GM12878 (cell line): ENCODE data around the gene FKBP7. TPM values are rescaled to one million over a fixed set of nuclear protein-coding genes. Genes with fewer than 3 reads are reported as not detected.

ENCODE experiments used
- ATAC-seq: fragments of 200-7000 bp; cut with Tn5 transposase; 3 replicates; pipeline ENCODE4 v1.9.1; 2020; ENCODE audit warnings: mild to moderate bottlenecking, moderate library complexity
- BruUV-seq: library from RNA; stranded (reverse); fragments of 400-500 nt; replicated peaks from 2 replicates; lab custom pipeline; 2021; lab: Mats Ljungman, UMichigan
- CTCF ChIA-PET: fragments of 300-600 bp; sonication (Branson Sonifier 250); formaldehyde crosslinking; extraction: SDS; loops from one replicate; lab custom pipeline; 2021; ENCODE audit warnings: inconsistent platforms; lab: Yijun Ruan, JAX
- POLR2A ChIA-PET: fragments of 350-600 bp; formaldehyde crosslinking; extraction: SDS; loops from one replicate; lab custom pipeline; 2021; ENCODE audit warnings: inconsistent platforms; lab: Charles Lee
- RAD21 ChIA-PET: fragments of 300-600 bp; sonication (Branson Sonifier 250); formaldehyde crosslinking; loops from one replicate; lab custom pipeline; 2023; ENCODE audit warnings: antibody characterized with exemption; ENCODE audit not compliant: unreplicated experiment; lab: Charles Lee
- SMC1A ChIA-PET: fragments of 300-600 bp; sonication (Branson Sonifier 250); formaldehyde crosslinking; loops from one replicate; lab custom pipeline; 2023; ENCODE audit not compliant: unreplicated experiment, uncharacterized antibody; lab: Charles Lee
- DNase-seq: peaks from one replicate; pipeline ENCODE4 v3.0.0-alpha.2; 2011; ENCODE audit warnings: low read depth, low spot score
- FAIRE-seq: peaks from 3 replicates; lab custom pipeline; 2011; peaks lifted over from hg19 to GRCh38; lab: Jason Lieb, UNC
- H2AFZ ChIP-seq: 2 replicates; pipeline ENCODE4 v1.6.0; 2011; ENCODE audit warnings: low read depth, low read length, control low read depth; ENCODE audit not compliant: control insufficient read depth
- H3K27ac ChIP-seq: 2 replicates; pipeline ENCODE4 v1.5.1; 2011; ENCODE audit warnings: control low read depth; ENCODE audit not compliant: control insufficient read depth, insufficient read depth
- H3K27me3 ChIP-seq, 2 experiments: replicated peaks in 1 of 2; 2 replicates each; pipeline versions ENCODE4 v1.6.0 to v1.6.1; 2011; ENCODE audit warnings: low read length in 1 of 2; ENCODE audit not compliant: control insufficient read depth in 2 of 2, insufficient read depth in 2 of 2
- H3K36me3 ChIP-seq, 2 experiments: 2 replicates each; pipeline ENCODE4 v1.5.1; 2011; ENCODE audit warnings: low read length in 1 of 2; ENCODE audit not compliant: control insufficient read depth in 2 of 2, insufficient read depth in 2 of 2
- H3K4me1 ChIP-seq: 2 replicates; pipeline ENCODE4 v1.6.1; 2011; ENCODE audit warnings: mild to moderate bottlenecking, low read length, moderate library complexity, mixed read lengths; ENCODE audit not compliant: control insufficient read depth, insufficient read depth
- H3K4me2 ChIP-seq: 2 replicates; pipeline ENCODE4 v1.6.0; 2011; ENCODE audit warnings: control low read depth; ENCODE audit not compliant: control insufficient read depth, insufficient read depth
- H3K4me3 ChIP-seq: fragments of 200-600 bp; sonication (generic); 2 replicates; pipeline ENCODE4 v1.5.1; 2016
- H3K79me2 ChIP-seq: 2 replicates; pipeline ENCODE4 v1.6.0; 2011; ENCODE audit warnings: low read length; ENCODE audit not compliant: control insufficient read depth, insufficient read depth
- H3K9ac ChIP-seq: 2 replicates; pipeline ENCODE4 v1.8.0; 2011; ENCODE audit warnings: low read length, control low read depth, mixed read lengths; ENCODE audit not compliant: control insufficient read depth, insufficient read depth
- H3K9me3 ChIP-seq: replicated peaks from 3 replicates; pipeline ENCODE4 v1.5.1; 2011; ENCODE audit warnings: mild to moderate bottlenecking, low read length; ENCODE audit not compliant: control insufficient read depth, insufficient read depth
- H4K20me1 ChIP-seq: 2 replicates; pipeline ENCODE4 v1.6.0; 2011; ENCODE audit not compliant: control insufficient read depth, insufficient read depth
- EZH2 ChIP-seq: IDR thresholded peaks from 2 replicates; pipeline ENCODE4 v1.6.1; 2012; ENCODE audit warnings: low read depth, mild to moderate bottlenecking, control low read depth, inconsistent platforms, low read length, borderline replicate concordance; ENCODE audit not compliant: control insufficient read depth
- GATAD2B ChIP-seq: fragments of 450-650 bp; conservative IDR thresholded peaks from 2 replicates; pipeline ENCODE4 v1.6.1; 2017; ENCODE audit warnings: low read depth, mild to moderate bottlenecking, moderate library complexity
- NRF1 ChIP-seq: conservative IDR thresholded peaks from 2 replicates; pipeline ENCODE4 v1.6.1; 2011; ENCODE audit warnings: mild to moderate bottlenecking, low read depth, low read length, improper control_type of control experiment
- SIX5 ChIP-seq: IDR thresholded peaks from 2 replicates; pipeline ENCODE4 v1.6.1; 2011; ENCODE audit warnings: mild to moderate bottlenecking, low read depth, low read length, moderate library complexity; ENCODE audit not compliant: severe bottlenecking
- TCF3 ChIP-seq: IDR thresholded peaks from 2 replicates; pipeline ENCODE4 v1.6.1; 2012; ENCODE audit warnings: low read depth, mild to moderate bottlenecking, low read length, borderline replicate concordance; ENCODE audit not compliant: insufficient read depth
- ZBTB40 ChIP-seq: fragments of 450-650 bp; IDR thresholded peaks from 2 replicates; pipeline ENCODE4 v1.6.1; 2016; ENCODE audit warnings: mild to moderate bottlenecking, moderate library complexity, borderline replicate concordance
- WGBS: methylation state at CpG from one replicate; pipeline ENCODE4 v1.1.6; 2016; ENCODE audit warnings: low lambda C conversion rate; ENCODE audit not compliant: insufficient replicate concordance, insufficient coverage; ENCODE audit errors: missing lambda C conversion rate; 5-methylcytosine and 5-hydroxymethylcytosine counted together
- in situ Hi-C: fragments of 300-500 bp; cut with MboI; formaldehyde crosslinking; loops from 9 replicates; pipeline ENCODE4 v1.14.3; 2018; ENCODE audit warnings: mixed read lengths
- intact Hi-C: fragments of 100-400 bp; cut with micrococcal nuclease; formaldehyde crosslinking; loops from one replicate; pipeline ENCODE4 v1.14.2; 2022; ENCODE audit not compliant: unreplicated experiment
- polyA plus RNA-seq, 11 experiments: library from polyadenylated mRNA; depleted of rRNA in 4 of 11; unstranded in 6 of 11; stranded (reverse) in 5 of 11; fragments of >200 nt; fragmentation: Nextera tagmentation in 4 of 11; fragmentation: Illumina TruSeq in 1 of 11; extraction: Ambion mirVana in 4 of 11; extraction: Trizol in 1 of 11; gene quantifications; 1 replicate in 1 of 11; 2 replicates in 10 of 11; pipeline versions ENCODE4 v1.2.1 to v1.2.3, GENCODE V29; 2011 to 2016; ENCODE audit warnings: inconsistent platforms in 2 of 11, missing spikeins in 2 of 11, low read depth in 1 of 11
- total RNA-seq, 4 experiments: library from RNA; depleted of rRNA in 3 of 4; stranded (reverse); fragments of >200 nt in 3 of 4; fragmentation: Illumina TruSeq in 1 of 4; extraction: Trizol in 1 of 4; gene quantifications; 2 replicates each; pipeline versions ENCODE4 v1.2.1 to v1.2.3, GENCODE V29; 2013 to 2021

FKBP7 gene
- total and polyA plus RNA-seq, 10 of the 15 experiments (the other 5 are each of a cell fraction or from before 2014, with no cell fraction given): 5.6 to 16.7 (median 12.5) TPM

GRCh38 chr2:178474560-178474959 is 3.8 kb downstream of the FKBP7 start:
- DNase-seq (no peak), ATAC-seq (no peak), FAIRE-seq (no peak)
- Histone ChIP-seq H3K9me3 (no peaks in the 10 kb centered on the region), H3K4me1 (no peaks in the 10 kb centered on the region), H3K4me2 (no peak overlapping the region), H3K9ac (no peak overlapping the region), H3K79me2 (peaks cover 6% of the 10 kb centered on the region; the same call in 1 of the 2 replicates), H3K36me3 (no peaks in the 10 kb centered on the region), H3K27ac (no peak overlapping the region), H2AFZ (no peak overlapping the region), H3K27me3 (no peaks in the 10 kb centered on the region), H4K20me1 (no peaks in the 10 kb centered on the region), H3K4me3 (no peak overlapping the region)
- no peak for TF ChIP-seq EZH2
- TF ChIP-seq TCF3: no peak
- no peak for TF ChIP-seq ZBTB40
- TF ChIP-seq NRF1: no peak
- no peak for TF ChIP-seq SIX5
- TF ChIP-seq GATAD2B: no peak
- POLR2A ChIA-PET: interaction anchor here (0.7 kb wide), 1 partner anchor 351 kb away, joined by 3 read pairs; no protein-coding TSS in a partner anchor
- no TSS peak for BruUV-seq
- RAD21 ChIA-PET: no interaction called here
- CTCF ChIA-PET: interaction anchor here (1.8 kb wide), 1 partner anchor 77 kb away, joined by 4 read pairs; no protein-coding TSS in a partner anchor
- in situ Hi-C loops: no loop called here
- intact Hi-C loops: loop anchor here (10.0 kb wide), 1 partner anchor 440 kb away; no protein-coding TSS in a partner anchor
- 98% methylated on average over 5 of the region's 5 CpGs for WGBS
- SMC1A ChIA-PET: interaction anchor here (0.6 kb wide), 1 partner anchor 537 kb away, joined by 4 read pairs; no protein-coding TSS in a partner anchor
